H1 (cell line): Measurements from ENCODE around the gene GLTPD2. TPM values are rescaled to one million over a fixed set of nuclear protein-coding genes. Genes with fewer than 3 reads are reported as not detected.

Experiments
- CTCF ChIA-PET: fragments of 300-600 bp; sonication (Branson Sonifier 250); formaldehyde crosslinking; loops from one replicate; lab custom pipeline; 2021; ENCODE audit not compliant: partially characterized antibody; lab: Charles Lee
- POLR2A ChIA-PET: fragments of 300-600 bp; sonication (Branson Sonifier 250); formaldehyde crosslinking; loops from one replicate; lab custom pipeline; 2021; ENCODE audit warnings: inconsistent platforms; ENCODE audit not compliant: partially characterized antibody; lab: Charles Lee
- DNase-seq, 2 experiments: peaks; one replicate each; pipeline versions ENCODE4 v3.0.0 to v3.0.0-alpha.2; 2010 to 2022; ENCODE audit warnings: low spot score in 2 of 2, low read depth in 1 of 2, mixed read lengths in 1 of 2
- FAIRE-seq: peaks from 2 replicates; lab custom pipeline; 2011; peaks lifted over from hg19 to GRCh38; lab: Jason Lieb, UNC
- H2AFZ ChIP-seq: 2 replicates; pipeline ENCODE4 v1.8.1; 2012; ENCODE audit warnings: low read length, inconsistent platforms
- H2AK5ac ChIP-seq: 2 replicates; pipeline ENCODE4 v1.6.1; 2013; ENCODE audit warnings: low read depth, low read length
- H2BK120ac ChIP-seq: replicated peaks from 2 replicates; pipeline ENCODE3; 2013; ENCODE audit warnings: low read depth, low read length, inconsistent platforms
- H2BK12ac ChIP-seq: 2 replicates; pipeline ENCODE4 v1.6.1; 2013; ENCODE audit warnings: low read depth, low read length
- H2BK15ac ChIP-seq: 2 replicates; pipeline ENCODE4 v1.6.1; 2013; ENCODE audit warnings: low read length
- H2BK20ac ChIP-seq: 2 replicates; pipeline ENCODE4 v1.6.1; 2013; ENCODE audit warnings: low read length
- H2BK5ac ChIP-seq: 2 replicates; pipeline ENCODE4 v1.6.1; 2013; ENCODE audit warnings: low read depth, low read length
- H3K14ac ChIP-seq: 2 replicates; pipeline ENCODE4 v1.6.1; 2013; ENCODE audit warnings: inconsistent platforms; ENCODE audit not compliant: insufficient read length
- H3K18ac ChIP-seq: 2 replicates; pipeline ENCODE4 v1.6.1; 2013; ENCODE audit warnings: low read length; ENCODE audit errors: extremely low read depth
- H3K23ac ChIP-seq: 2 replicates; pipeline ENCODE4 v1.6.1; 2013; ENCODE audit warnings: inconsistent platforms; ENCODE audit not compliant: insufficient read length
- H3K23me2 ChIP-seq: 2 replicates; pipeline ENCODE4 v1.6.1; 2013; ENCODE audit warnings: low read depth, low read length
- H3K27ac ChIP-seq: 2 replicates; pipeline ENCODE4 v1.6.1; 2011; ENCODE audit warnings: low read depth, low read length, inconsistent platforms
- H3K27me3 ChIP-seq, 4 experiments: replicated peaks in 1 of 4; 1 replicate in 1 of 4; 2 replicates in 3 of 4; pipeline versions ENCODE4 v1.6.1 to v1.8.1; 2011 to 2013; ENCODE audit warnings: low read length in 3 of 4, mild to moderate bottlenecking in 3 of 4, inconsistent platforms in 2 of 4, mixed read lengths in 2 of 4, moderate library complexity in 1 of 4; ENCODE audit not compliant: control insufficient read depth in 3 of 4, insufficient read depth in 3 of 4; ENCODE audit errors: extremely low read depth in 1 of 4
- H3K36me3 ChIP-seq, 4 experiments: 2 replicates each; pipeline versions ENCODE4 v1.6.1 to v1.8.1; 2011 to 2013; ENCODE audit warnings: mild to moderate bottlenecking in 4 of 4, low read length in 3 of 4, moderate library complexity in 2 of 4, control low read depth in 1 of 4, inconsistent platforms in 1 of 4; ENCODE audit not compliant: insufficient read depth in 4 of 4, control insufficient read depth in 2 of 4
- H3K4ac ChIP-seq: replicated peaks from 2 replicates; pipeline ENCODE3; 2013; ENCODE audit warnings: low read length, low read depth, mixed read lengths, inconsistent platforms; ENCODE audit not compliant: insufficient read length
- H3K4me1 ChIP-seq, 4 experiments: replicated peaks in 1 of 4; 1 replicate in 1 of 4; 2 replicates in 3 of 4; pipeline versions ENCODE4 v1.6.1 to v1.8.1; 2011 to 2013; ENCODE audit warnings: low read length in 3 of 4, inconsistent platforms in 2 of 4, mixed read lengths in 1 of 4; ENCODE audit not compliant: insufficient read depth in 4 of 4, control insufficient read depth in 3 of 4
- H3K4me2 ChIP-seq, 2 experiments: 2 replicates each; pipeline versions ENCODE4 v1.6.1 to v1.8.1; 2011 to 2013; ENCODE audit warnings: low read depth in 2 of 2, low read length in 2 of 2, control low read depth in 1 of 2, inconsistent platforms in 1 of 2, mild to moderate bottlenecking in 1 of 2; ENCODE audit not compliant: insufficient read depth in 1 of 2
- H3K4me3 ChIP-seq, 4 experiments: fragments of 200-600, 300-600 bp in 1 of 4; sonication (generic), shearing (Covaris generic), sonication (Bioruptor Twin) in 1 of 4; 2 replicates each; pipeline versions ENCODE4 v1.5.1 to v1.8.1; 2011 to 2016; ENCODE audit warnings: low read length in 4 of 4, low read depth in 3 of 4, control low read depth in 2 of 4, inconsistent platforms in 2 of 4, mild to moderate bottlenecking in 2 of 4, mixed read lengths in 1 of 4, moderate library complexity in 1 of 4; ENCODE audit not compliant: insufficient read depth in 2 of 4; ENCODE audit errors: extremely low read depth in 1 of 4
- H3K56ac ChIP-seq: replicated peaks from 2 replicates; pipeline ENCODE3; 2013; ENCODE audit warnings: low read depth, mild to moderate bottlenecking, mixed read lengths, low read length, inconsistent platforms; ENCODE audit not compliant: insufficient read length
- H3K79me1 ChIP-seq: 2 replicates; pipeline ENCODE4 v1.6.1; 2013; ENCODE audit warnings: low read depth, low read length, control low read depth
- H3K79me2 ChIP-seq, 2 experiments: 2 replicates each; pipeline versions ENCODE4 v1.6.1 to v1.8.1; 2012 to 2013; ENCODE audit warnings: low read length in 2 of 2, mild to moderate bottlenecking in 2 of 2, inconsistent platforms in 1 of 2; ENCODE audit not compliant: insufficient read depth in 2 of 2, control insufficient read depth in 1 of 2
- H3K9ac ChIP-seq, 4 experiments: replicated peaks in 1 of 4; 1 replicate in 1 of 4; 2 replicates in 3 of 4; pipeline versions ENCODE4 v1.6.1 to v1.8.1; 2011 to 2013; ENCODE audit warnings: low read depth in 3 of 4, low read length in 3 of 4, control low read depth in 2 of 4, mild to moderate bottlenecking in 2 of 4, moderate library complexity in 2 of 4, inconsistent platforms in 1 of 4; ENCODE audit errors: extremely low read depth in 1 of 4
- H3K9me3 ChIP-seq, 2 experiments: 2 replicates each; pipeline versions ENCODE4 v1.6.1 to v1.8.1; 2012 to 2013; ENCODE audit warnings: mild to moderate bottlenecking in 2 of 2, moderate library complexity in 2 of 2, control low read depth in 1 of 2, inconsistent platforms in 1 of 2, low read depth in 1 of 2, low read length in 1 of 2, mixed read lengths in 1 of 2; ENCODE audit not compliant: insufficient read depth in 2 of 2
- H4K20me1 ChIP-seq, 2 experiments: replicated peaks in 1 of 2; 2 replicates each; pipeline versions ENCODE3 to v1.8.1; 2011 to 2013; ENCODE audit warnings: inconsistent platforms in 2 of 2, low read length in 2 of 2, mild to moderate bottlenecking in 1 of 2; ENCODE audit not compliant: insufficient read depth in 2 of 2, control insufficient read depth in 1 of 2
- H4K5ac ChIP-seq: 2 replicates; pipeline ENCODE4 v1.6.1; 2013; ENCODE audit warnings: low read length, low read depth, mixed read lengths, inconsistent platforms; ENCODE audit not compliant: insufficient read length
- H4K8ac ChIP-seq: 2 replicates; pipeline ENCODE4 v1.8.0; 2013; ENCODE audit warnings: mild to moderate bottlenecking, moderate library complexity, low read length, inconsistent platforms; ENCODE audit not compliant: insufficient read depth; ENCODE audit errors: extremely low read depth
- H4K91ac ChIP-seq: replicated peaks from 2 replicates; pipeline ENCODE3; 2013; ENCODE audit warnings: low read length, mixed read lengths, inconsistent platforms; ENCODE audit not compliant: insufficient read length
- BACH1 ChIP-seq: IDR thresholded peaks from 2 replicates; pipeline ENCODE4 v1.6.1; 2012; ENCODE audit warnings: low read length, improper control_type of control experiment
- CTCF ChIP-seq, 3 experiments: IDR thresholded peaks; 1 replicate in 2 of 3; 2 replicates in 1 of 3; pipeline versions ENCODE4 v1.5.1 to v1.6.1; 2011; ENCODE audit warnings: low read length in 3 of 3, mild to moderate bottlenecking in 3 of 3, inconsistent platforms in 2 of 3, low read depth in 1 of 3, moderate library complexity in 1 of 3; ENCODE audit not compliant: insufficient read depth in 1 of 3; ENCODE audit errors: control extremely low read depth in 1 of 3
- EP300 ChIP-seq, 2 experiments: IDR thresholded peaks; 1 replicate in 1 of 2; 2 replicates in 1 of 2; pipeline ENCODE4 v1.6.1; 2011 to 2012; ENCODE audit warnings: low read depth in 2 of 2, low read length in 2 of 2, mild to moderate bottlenecking in 2 of 2, borderline replicate concordance in 1 of 2, inconsistent platforms in 1 of 2, moderate library complexity in 1 of 2
- HDAC6 ChIP-seq: IDR thresholded peaks from one replicate; pipeline ENCODE4 v1.7.1; 2012; ENCODE audit warnings: low read depth, mild to moderate bottlenecking, inconsistent platforms, low read length, moderate library complexity
- JUN ChIP-seq: IDR thresholded peaks from 2 replicates; pipeline ENCODE4 v1.6.1; 2011; ENCODE audit warnings: low read depth, mild to moderate bottlenecking, improper control_type of control experiment, low read length
- RAD21 ChIP-seq, 2 experiments: IDR thresholded peaks in 1 of 2; conservative IDR thresholded peaks in 1 of 2; 2 replicates each; pipeline ENCODE4 v1.6.1; 2011; ENCODE audit warnings: low read depth in 2 of 2, low read length in 2 of 2, improper control_type of control experiment in 1 of 2, inconsistent platforms in 1 of 2, mild to moderate bottlenecking in 1 of 2, moderate library complexity in 1 of 2
- SIRT6 ChIP-seq: IDR thresholded peaks from one replicate; pipeline ENCODE4 v1.7.1; 2012; ENCODE audit warnings: low read length, inconsistent platforms
- SIX5 ChIP-seq: IDR thresholded peaks from 2 replicates; pipeline ENCODE4 v1.6.1; 2011; ENCODE audit warnings: mild to moderate bottlenecking, low read depth, low read length
- WGBS, 2 experiments: shearing (Covaris generic) in 1 of 2; methylation state at CpG; one replicate each; pipeline versions ENCODE4 v1.1.6 to v1.1.7; 2013 to 2015; ENCODE audit warnings: low lambda C conversion rate in 2 of 2, mixed read lengths in 2 of 2, inconsistent platforms in 1 of 2, low coverage in 1 of 2, missing lambda C conversion rate in 1 of 2; ENCODE audit not compliant: insufficient replicate concordance in 2 of 2, insufficient coverage in 1 of 2, insufficient read length in 1 of 2; ENCODE audit errors: extremely low coverage in 1 of 2, missing lambda C conversion rate in 1 of 2; 5-methylcytosine and 5-hydroxymethylcytosine counted together
- polyA plus RNA-seq, 7 experiments: library from polyadenylated mRNA; depleted of rRNA in 3 of 7; stranded (reverse) in 5 of 7; unstranded in 2 of 7; fragments of >200 nt in 5 of 7; fragments of 200-250 nt in 2 of 7; gene quantifications; 1 replicate in 5 of 7; 2 replicates in 1 of 7; 4 replicates in 1 of 7; pipeline versions ENCODE4 v1.2.1 to v1.2.3, GENCODE V29; 2011 to 2013; ENCODE audit warnings: missing spikeins in 2 of 7, mixed read lengths in 2 of 7
- total RNA-seq: library from RNA; stranded (reverse); fragmentation: NEBNext Ultra II Directional; extraction: Animal tissue kit (Norgen Biotek cat#: 25700); gene quantifications from 2 replicates; pipeline ENCODE4 v1.2.1, GENCODE V29; 2021

Gene GLTPD2
- total and polyA plus RNA-seq, 2 of the 8 experiments (the other 6 are each of a cell fraction or from before 2014, with no cell fraction given), result not detected

- Histone ChIP-seq H3K23ac (no peak overlapping the region), H2BK15ac (no peak overlapping the region), H3K56ac (no peak overlapping the region), H3K9me3 (no peaks in the 10 kb centered on the region; a peak in 1 of 4 replicates), H2AK5ac (no peak overlapping the region), H3K27ac (no peak overlapping the region), H2BK12ac (no peak overlapping the region), H3K36me3 (peaks cover 7 to 17% (median 8%) of the 10 kb centered on the region in 4 experiments; a peak in 7 of 8 replicates), H3K14ac (no peak overlapping the region), H2BK5ac (no peak overlapping the region), H2AFZ (no peak overlapping the region), H4K5ac (no peak overlapping the region), H3K4me3 (no peak overlapping the region)
- WGBS, 2 experiments, result 82 to 100% methylated on average over 1 to 7 of the region's 7 CpGs
- no peak for DNase-seq
- TF ChIP-seq CTCF (IDR thresholded peaks at IDR 0.05; ENCODE audit: control extremely low read depth in 1 of 3, insufficient read depth in 1 of 3, low read depth in 1 of 3, low read length in 3 of 3) (peak; percentile 58 to 80 (median 76)), RAD21 (IDR thresholded peaks at IDR 0.05 in 1 of 2, conservative IDR thresholded peaks at IDR 0.05 in 1 of 2; ENCODE audit: low read depth in 2 of 2, low read length in 2 of 2) (peak; percentile 54 to 59), BACH1 (no peak), EP300 (IDR thresholded peaks at IDR 0.05; ENCODE audit: borderline replicate concordance in 1 of 2, low read depth in 2 of 2, low read length in 2 of 2) (no peak), SIX5 (no peak), JUN (no peak), HDAC6 (no peak), SIRT6 (no peak)
- TF ChIP-seq, all 59 proteins: peak for 2
- H3K18ac ChIP-seq, result no peak overlapping the region
- ChIA-PET CTCF (interaction anchor here (0.6 to 5.8 kb wide), 14 partner anchors 10 to 80 kb away, joined by 3 to 55 read pairs (median 4); no protein-coding TSS in a partner anchor), POLR2A (interaction anchor here (0.9 to 1.2 kb wide), 3 partner anchors 25 to 73 kb away, joined by 3 to 4 read pairs (median 4); no protein-coding TSS in a partner anchor)
- H3K9ac ChIP-seq, result no peak overlapping the region
- no peak overlapping the region for H3K4ac ChIP-seq
- H3K79me1 ChIP-seq, result no peaks in the 10 kb centered on the region; the same call in 1 of the 2 replicates
- H3K27me3 ChIP-seq, result no peaks in the 10 kb centered on the region
- FAIRE-seq, result no peak
- no peaks in the 10 kb centered on the region for H3K4me1 ChIP-seq
- no peak overlapping the region for H2BK120ac ChIP-seq
- H4K8ac ChIP-seq, result no peak overlapping the region
- H4K91ac ChIP-seq, result no peak overlapping the region
- H3K79me2 ChIP-seq, result no peaks in the 10 kb centered on the region
- peaks cover 3 to 7% of the 10 kb centered on the region in 2 experiments for H4K20me1 ChIP-seq
- no peak overlapping the region for H3K4me2 ChIP-seq
- H2BK20ac ChIP-seq, result no peak overlapping the region
- H3K23me2 ChIP-seq, result no peaks in the 10 kb centered on the region
Measured at GRCh38 chr17:4815043-4815675, 26.4 kb downstream of the GLTPD2 start.
